Stimulated activated CD4-positive, alpha-beta T cell treated with anti-CD3 and anti-CD28 coated beads, TNF-alpha, amount 100 ng/mL, for 4 hours (primary cell): ENCODE results near the gene NFAT5.

Source experiments
- DNase-seq, 3 experiments: peaks; one replicate each; pipeline ENCODE4 v3.0.0-alpha.2; 2020; ENCODE audit warnings: low read depth in 3 of 3

Gene NFAT5

DNA sequence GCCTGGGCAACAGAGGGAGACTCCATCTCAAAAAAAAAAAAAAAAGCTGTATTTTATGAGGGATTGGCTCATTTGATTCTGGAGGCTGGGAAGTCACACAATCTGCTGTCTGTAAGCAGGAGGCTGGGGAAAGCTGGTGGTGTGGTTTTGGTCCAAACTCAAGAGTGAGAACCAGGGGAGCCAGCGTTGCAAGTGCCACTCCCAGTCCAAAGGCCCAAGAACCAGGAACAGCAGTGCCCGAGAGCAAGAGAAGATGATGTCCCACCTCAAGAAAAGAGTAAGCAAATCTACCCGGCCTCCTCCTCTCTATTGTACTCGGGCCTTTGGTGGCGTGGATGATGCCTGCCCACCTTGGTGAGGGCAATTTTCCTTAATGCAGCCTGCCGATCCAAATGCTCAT lies 166.3 kb downstream of the NFAT5 start:
- no peak for DNase-seq

DNA sequence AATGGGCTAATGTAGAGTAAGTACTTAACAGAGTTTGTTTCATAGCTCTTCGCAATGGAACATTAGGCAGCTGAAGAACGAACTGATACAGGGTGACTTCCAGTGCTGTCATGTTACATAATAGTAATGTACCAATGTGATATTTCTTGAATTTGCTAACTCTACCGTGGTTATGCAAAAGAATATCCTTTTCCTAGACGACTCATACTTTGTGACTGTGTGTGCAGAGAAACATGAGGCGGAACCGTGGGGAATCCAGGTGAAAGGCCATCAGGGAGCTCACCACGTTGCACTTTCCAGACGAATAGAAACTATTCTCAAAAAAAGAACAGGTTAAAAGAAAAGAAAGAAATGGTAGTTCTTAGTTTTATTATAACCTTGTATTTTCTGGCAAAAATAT lies 175.8 kb downstream of the NFAT5 start:
- no peak for DNase-seq

- no peak for DNase-seq
Measured at GRCh38 chr16:69741951-69742904, 176.5 kb downstream of the NFAT5 start.

- no peak for DNase-seq
Measured at GRCh38 chr16:69744363-69745231, 178.8 kb downstream of the NFAT5 start.

DNA sequence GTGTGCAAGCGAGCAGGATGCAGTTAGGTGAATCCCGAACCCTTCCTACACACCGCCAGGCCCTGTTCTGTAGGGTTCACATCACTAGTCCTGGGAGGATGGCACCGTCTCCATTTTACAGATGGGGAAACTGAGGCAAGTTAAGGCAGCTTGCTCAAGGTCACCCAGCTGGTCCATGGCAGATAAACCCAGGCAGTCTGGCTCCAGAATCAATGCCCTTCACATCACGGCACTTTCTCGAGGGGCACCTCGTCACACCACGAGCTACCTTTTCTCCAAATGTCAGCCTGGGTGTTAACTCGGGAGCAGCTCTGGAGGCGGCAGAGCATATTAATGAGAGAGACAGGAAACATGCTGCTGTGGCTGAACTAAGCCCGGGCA lies 179.5 kb downstream of the NFAT5 start:
- DNase-seq: no peak

DNA sequence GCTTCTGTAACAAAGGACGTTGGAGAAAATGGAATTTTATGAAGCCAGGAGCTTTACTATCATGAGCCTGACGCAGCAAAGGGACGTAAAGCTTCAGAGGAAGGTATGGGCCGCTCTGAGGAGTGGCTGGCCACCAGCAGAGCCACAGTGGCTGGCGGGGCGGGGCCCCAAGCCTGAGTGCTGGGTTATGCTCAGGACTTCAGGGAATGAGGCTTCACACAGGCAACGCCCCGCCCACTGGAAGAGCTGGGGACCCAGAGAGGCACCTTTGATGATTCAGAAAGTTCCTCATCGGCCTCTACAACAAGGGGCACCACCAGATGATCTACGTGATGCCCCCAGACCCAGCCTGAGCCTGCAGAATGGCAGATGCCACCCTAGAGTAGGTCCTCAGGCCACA lies 180.2 kb downstream of the NFAT5 start:
- DNase-seq: no peak

GRCh38 chr16:69747115-69747514 lies 181.3 kb downstream of the NFAT5 start:
- DNase-seq: no peak

- no peak for DNase-seq
Measured at GRCh38 chr16:69748694-69749345, 183.1 kb downstream of the NFAT5 start.

- DNase-seq: no peak
Measured at GRCh38 chr16:69754143-69754468, 188.3 kb downstream of the NFAT5 start.
